Fibroblast of pulmonary artery (primary cell): Measurements from ENCODE around the gene UCHL3.

Experiments used
- DNase-seq: peaks from one replicate; pipeline ENCODE4 v3.0.0-alpha.2; 2010; ENCODE audit warnings: low read depth
- H3K4me3 ChIP-seq: replicated peaks from 2 replicates; pipeline ENCODE4 v1.5.1; 2011; ENCODE audit warnings: low read depth, mild to moderate bottlenecking, control low read depth, low read length, moderate library complexity
- TF ChIP-seq, protein P1 (sequence below): IDR thresholded peaks from 2 replicates; pipeline ENCODE4 v1.5.1; 2011; ENCODE audit warnings: mild to moderate bottlenecking, control low read depth, low read length, inconsistent platforms; ENCODE audit errors: missing control alignments

UCHL3 gene

DNA sequence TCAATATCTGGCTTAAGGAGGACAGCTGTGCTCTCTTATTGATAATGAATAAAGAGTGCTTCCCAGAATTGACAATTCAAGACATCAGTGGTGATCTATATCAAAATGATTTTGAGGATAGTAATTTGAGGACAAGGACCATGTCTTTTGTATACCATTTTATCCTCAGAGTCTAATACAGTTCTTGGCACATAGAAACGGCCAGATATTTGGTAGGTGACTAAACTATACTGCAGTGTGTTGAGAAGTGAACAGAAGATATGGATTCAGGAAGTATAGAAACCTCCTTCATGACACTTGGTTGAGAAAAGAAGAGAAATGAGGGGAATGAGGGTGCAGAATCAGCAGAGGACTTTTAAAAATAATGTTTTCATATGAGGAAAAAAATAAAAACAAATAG lies 70.4 kb downstream of the UCHL3 start:
- DNase-seq = no peak
- TF ChIP-seq, protein P1, sequence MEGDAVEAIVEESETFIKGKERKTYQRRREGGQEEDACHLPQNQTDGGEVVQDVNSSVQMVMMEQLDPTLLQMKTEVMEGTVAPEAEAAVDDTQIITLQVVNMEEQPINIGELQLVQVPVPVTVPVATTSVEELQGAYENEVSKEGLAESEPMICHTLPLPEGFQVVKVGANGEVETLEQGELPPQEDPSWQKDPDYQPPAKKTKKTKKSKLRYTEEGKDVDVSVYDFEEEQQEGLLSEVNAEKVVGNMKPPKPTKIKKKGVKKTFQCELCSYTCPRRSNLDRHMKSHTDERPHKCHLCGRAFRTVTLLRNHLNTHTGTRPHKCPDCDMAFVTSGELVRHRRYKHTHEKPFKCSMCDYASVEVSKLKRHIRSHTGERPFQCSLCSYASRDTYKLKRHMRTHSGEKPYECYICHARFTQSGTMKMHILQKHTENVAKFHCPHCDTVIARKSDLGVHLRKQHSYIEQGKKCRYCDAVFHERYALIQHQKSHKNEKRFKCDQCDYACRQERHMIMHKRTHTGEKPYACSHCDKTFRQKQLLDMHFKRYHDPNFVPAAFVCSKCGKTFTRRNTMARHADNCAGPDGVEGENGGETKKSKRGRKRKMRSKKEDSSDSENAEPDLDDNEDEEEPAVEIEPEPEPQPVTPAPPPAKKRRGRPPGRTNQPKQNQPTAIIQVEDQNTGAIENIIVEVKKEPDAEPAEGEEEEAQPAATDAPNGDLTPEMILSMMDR = no peak
- H3K4me3 ChIP-seq = no peak overlapping the region

DNA sequence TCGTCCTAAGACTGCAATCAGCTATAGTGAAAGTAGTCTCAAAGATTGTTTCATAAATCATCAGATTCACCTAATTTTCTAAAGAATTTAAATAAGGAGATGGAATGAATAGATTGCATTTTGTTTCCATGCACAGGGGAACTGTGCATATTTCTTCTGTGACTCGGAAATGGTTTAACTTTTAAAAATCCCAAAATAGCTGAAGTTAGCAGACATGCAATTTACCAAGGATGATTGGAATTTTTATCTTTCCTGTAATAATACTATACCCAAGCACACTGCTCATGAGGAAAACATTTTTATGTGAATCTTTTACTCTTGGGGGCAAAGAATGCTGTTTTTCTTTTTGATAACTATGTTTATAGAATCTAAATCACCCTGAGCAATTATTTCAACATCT lies 71.6 kb downstream of the UCHL3 start:
- TF ChIP-seq, protein P1 = no peak
- no peak overlapping the region for H3K4me3 ChIP-seq
- peak; percentile 62 for DNase-seq

GRCh38 chr13:75628801-75629200 lies 79.2 kb downstream of the UCHL3 start:
- TF ChIP-seq, protein P1 = no peak
- no peak overlapping the region for H3K4me3 ChIP-seq
- no peak for DNase-seq

GRCh38 chr13:75633285-75633684 lies 83.7 kb downstream of the UCHL3 start:
- TF ChIP-seq, protein P1 = no peak
- DNase-seq = peak; percentile 87
- no peak overlapping the region for H3K4me3 ChIP-seq

DNA sequence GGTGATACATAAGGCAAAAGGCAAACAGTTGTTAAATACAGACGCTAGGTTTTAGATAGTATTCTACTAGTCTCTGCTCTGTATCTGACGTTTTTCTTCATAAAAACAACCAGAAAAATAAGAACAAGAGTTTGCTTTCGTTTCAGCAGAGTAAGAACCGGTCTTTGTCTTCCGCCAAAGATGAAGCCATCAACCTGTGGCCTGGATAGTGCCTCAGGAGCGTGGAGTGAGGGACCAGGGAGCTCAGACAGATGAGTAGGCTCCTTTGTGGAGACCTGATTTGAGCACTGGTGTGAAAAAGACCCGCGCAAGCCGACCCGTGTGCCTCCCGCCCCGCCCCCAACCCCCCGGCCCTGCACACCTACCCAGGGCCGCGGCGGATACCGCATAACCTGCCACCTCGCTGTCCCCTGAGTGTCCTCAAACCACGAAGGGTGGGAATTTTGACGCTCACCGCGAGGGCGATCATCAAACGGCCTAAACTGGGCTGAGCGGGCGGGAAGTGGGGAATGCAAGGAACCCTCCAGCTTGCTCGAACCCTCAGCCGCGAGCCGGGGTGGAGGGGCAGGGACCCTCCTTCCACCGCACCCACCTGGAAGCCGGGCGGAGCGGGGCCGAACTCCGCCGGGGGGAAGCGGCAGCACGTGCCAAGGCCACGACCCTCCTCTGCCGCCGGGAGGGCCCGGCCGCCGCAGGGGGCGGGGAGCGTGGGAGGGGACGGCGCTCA lies 85.7 kb downstream of the UCHL3 start:
- peak overlapping the region; percentile 85 for H3K4me3 ChIP-seq
- TF ChIP-seq, protein P1 = no peak
- no peak for DNase-seq

- peak within 1 kb of the TSS; percentile 85 for H3K4me3 ChIP-seq
- peak; percentile 49 for DNase-seq
- TF ChIP-seq, protein P1 = no peak
Measured at GRCh38 chr13:75635828-75636435, 86.3 kb downstream of the UCHL3 start, which contains the start of gene LMO7. LMO7 (plus strand) TSS chr13:75636330; CDS start chr13:75636658, 328 bp downstream.
